ENCODE data around the gene AGPAT3.

The AGPAT3 gene

GRCh38 chr21:43971201-43971991 lies 106.4 kb downstream of the AGPAT3 start:
- Histone ChIP-seq H3K27me3 (ENCODE audit: control insufficient read depth in 1 of 2, insufficient read depth in 2 of 2, low read length in 2 of 2) (no peaks in the 10 kb centered on the region), H3K4me3 (ENCODE audit: low read depth in 1 of 2, low read length in 2 of 2) (no peak overlapping the region), H3K9me3 (ENCODE audit: low read length) (no peaks in the 10 kb centered on the region), H3K27ac (ENCODE audit: low read depth, low read length) (no peak overlapping the region), H3K36me3 (ENCODE audit: insufficient read depth, low read length) (peaks cover 33% of the 10 kb centered on the region), H3K9ac (ENCODE audit: low read length) (no peak overlapping the region), H3K4me1 (ENCODE audit: insufficient read depth, low read length) (no peaks in the 10 kb centered on the region)

GRCh38 chr21:43971992-43972255 lies 106.9 kb downstream of the AGPAT3 start:
- no peak overlapping the region for H3K27ac ChIP-seq (ENCODE audit: low read depth, low read length)
- no peak overlapping the region for H3K4me3 ChIP-seq (ENCODE audit: low read depth in 1 of 2, low read length in 2 of 2)
- no peaks in the 10 kb centered on the region for H3K4me1 ChIP-seq (ENCODE audit: insufficient read depth, low read length)
- H3K36me3 ChIP-seq (ENCODE audit: insufficient read depth, low read length) = peaks cover 33% of the 10 kb centered on the region
- no peak overlapping the region for H3K9ac ChIP-seq (ENCODE audit: low read length)
- no peaks in the 10 kb centered on the region for H3K9me3 ChIP-seq (ENCODE audit: low read length)
- no peaks in the 10 kb centered on the region for H3K27me3 ChIP-seq (ENCODE audit: control insufficient read depth in 1 of 2, insufficient read depth in 2 of 2, low read length in 2 of 2)

GRCh38 chr21:43972850-43973633 lies 108.0 kb downstream of the AGPAT3 start:
- no peak overlapping the region for H3K27ac ChIP-seq (ENCODE audit: low read depth, low read length)

GRCh38 chr21:43973634-43973955 lies 108.6 kb downstream of the AGPAT3 start:
- H3K4me3 ChIP-seq (ENCODE audit: low read depth in 1 of 2, low read length in 2 of 2) = no peak overlapping the region
- H3K4me1 ChIP-seq (ENCODE audit: insufficient read depth, low read length) = no peaks in the 10 kb centered on the region
- H3K36me3 ChIP-seq (ENCODE audit: insufficient read depth, low read length) = peaks cover 41% of the 10 kb centered on the region
- H3K9ac ChIP-seq (ENCODE audit: low read length) = no peak overlapping the region
- no peaks in the 10 kb centered on the region for H3K27me3 ChIP-seq (ENCODE audit: control insufficient read depth in 1 of 2, insufficient read depth in 2 of 2, low read length in 2 of 2)
- no peaks in the 10 kb centered on the region for H3K9me3 ChIP-seq (ENCODE audit: low read length)
- no peak overlapping the region for H3K27ac ChIP-seq (ENCODE audit: low read depth, low read length)

More at GRCh38 chr21:43972850-43973633, 108.0 kb downstream of the AGPAT3 start:
- Histone ChIP-seq H3K4me1 (ENCODE audit: insufficient read depth, low read length) (no peaks in the 10 kb centered on the region), H3K4me3 (ENCODE audit: low read depth in 1 of 2, low read length in 2 of 2) (no peak overlapping the region), H3K9ac (ENCODE audit: low read length) (no peak overlapping the region), H3K36me3 (ENCODE audit: insufficient read depth, low read length) (peaks cover 36% of the 10 kb centered on the region), H3K9me3 (ENCODE audit: low read length) (no peaks in the 10 kb centered on the region), H3K27me3 (ENCODE audit: control insufficient read depth in 1 of 2, insufficient read depth in 2 of 2, low read length in 2 of 2) (no peaks in the 10 kb centered on the region)

- peaks cover 40% of the 10 kb centered on the region for H3K36me3 ChIP-seq (ENCODE audit: insufficient read depth, low read length)
- no peak overlapping the region for H3K27ac ChIP-seq (ENCODE audit: low read depth, low read length)
Measured at GRCh38 chr21:43974791-43975468, 109.9 kb downstream of the AGPAT3 start.

GRCh38 chr21:43975469-43976098 lies 110.6 kb downstream of the AGPAT3 start:
- H3K4me1 ChIP-seq (ENCODE audit: insufficient read depth, low read length) = no peaks in the 10 kb centered on the region
- H3K27me3 ChIP-seq (ENCODE audit: control insufficient read depth in 1 of 2, insufficient read depth in 2 of 2, low read length in 2 of 2) = no peaks in the 10 kb centered on the region
- H3K9me3 ChIP-seq (ENCODE audit: low read length) = no peaks in the 10 kb centered on the region
- H3K36me3 ChIP-seq (ENCODE audit: insufficient read depth, low read length) = peaks cover 34% of the 10 kb centered on the region
- no peak overlapping the region for H3K9ac ChIP-seq (ENCODE audit: low read length)
- no peak overlapping the region for H3K27ac ChIP-seq (ENCODE audit: low read depth, low read length)
- H3K4me3 ChIP-seq (ENCODE audit: low read depth in 1 of 2, low read length in 2 of 2) = no peak overlapping the region

More at GRCh38 chr21:43974791-43975468, 109.9 kb downstream of the AGPAT3 start:
- H3K4me3 ChIP-seq (ENCODE audit: low read depth in 1 of 2, low read length in 2 of 2) = no peak overlapping the region
- no peaks in the 10 kb centered on the region for H3K4me1 ChIP-seq (ENCODE audit: insufficient read depth, low read length)
- H3K9me3 ChIP-seq (ENCODE audit: low read length) = no peaks in the 10 kb centered on the region
- no peak overlapping the region for H3K9ac ChIP-seq (ENCODE audit: low read length)
- no peaks in the 10 kb centered on the region for H3K27me3 ChIP-seq (ENCODE audit: control insufficient read depth in 1 of 2, insufficient read depth in 2 of 2, low read length in 2 of 2)

GRCh38 chr21:43976661-43977060 lies 111.6 kb downstream of the AGPAT3 start:
- Histone ChIP-seq H3K36me3 (ENCODE audit: insufficient read depth, low read length) (peaks cover 23% of the 10 kb centered on the region), H3K4me3 (ENCODE audit: low read depth in 1 of 2, low read length in 2 of 2) (no peak overlapping the region)

GRCh38 chr21:43978060-43978459 lies 113.0 kb downstream of the AGPAT3 start:
- no peak overlapping the region for H3K27ac ChIP-seq (ENCODE audit: low read depth, low read length)

More at GRCh38 chr21:43976661-43977060, 111.6 kb downstream of the AGPAT3 start:
- Histone ChIP-seq H3K9me3 (ENCODE audit: low read length) (no peaks in the 10 kb centered on the region), H3K4me1 (ENCODE audit: insufficient read depth, low read length) (no peaks in the 10 kb centered on the region), H3K27me3 (ENCODE audit: control insufficient read depth in 1 of 2, insufficient read depth in 2 of 2, low read length in 2 of 2) (no peaks in the 10 kb centered on the region), H3K9ac (ENCODE audit: low read length) (no peak overlapping the region), H3K27ac (ENCODE audit: low read depth, low read length) (no peak overlapping the region)

GRCh38 chr21:43979654-43980053 lies 114.6 kb downstream of the AGPAT3 start:
- Histone ChIP-seq H3K36me3 (ENCODE audit: insufficient read depth, low read length) (peaks cover 28% of the 10 kb centered on the region), H3K9me3 (ENCODE audit: low read length) (no peaks in the 10 kb centered on the region), H3K4me3 (ENCODE audit: low read depth in 1 of 2, low read length in 2 of 2) (no peak overlapping the region), H3K4me1 (ENCODE audit: insufficient read depth, low read length) (no peaks in the 10 kb centered on the region), H3K9ac (ENCODE audit: low read length) (no peak overlapping the region), H3K27ac (ENCODE audit: low read depth, low read length) (no peak overlapping the region), H3K27me3 (ENCODE audit: control insufficient read depth in 1 of 2, insufficient read depth in 2 of 2, low read length in 2 of 2) (no peaks in the 10 kb centered on the region)

More at GRCh38 chr21:43978060-43978459, 113.0 kb downstream of the AGPAT3 start:
- Histone ChIP-seq H3K9ac (ENCODE audit: low read length) (no peak overlapping the region), H3K36me3 (ENCODE audit: insufficient read depth, low read length) (peaks cover 28% of the 10 kb centered on the region), H3K27me3 (ENCODE audit: control insufficient read depth in 1 of 2, insufficient read depth in 2 of 2, low read length in 2 of 2) (no peaks in the 10 kb centered on the region), H3K9me3 (ENCODE audit: low read length) (no peaks in the 10 kb centered on the region), H3K4me1 (ENCODE audit: insufficient read depth, low read length) (no peaks in the 10 kb centered on the region), H3K4me3 (ENCODE audit: low read depth in 1 of 2, low read length in 2 of 2) (no peak overlapping the region)

- Histone ChIP-seq H3K9ac (ENCODE audit: low read length) (no peak overlapping the region), H3K27ac (ENCODE audit: low read depth, low read length) (no peak overlapping the region), H3K27me3 (ENCODE audit: control insufficient read depth in 1 of 2, insufficient read depth in 2 of 2, low read length in 2 of 2) (no peaks in the 10 kb centered on the region), H3K9me3 (ENCODE audit: low read length) (no peaks in the 10 kb centered on the region), H3K4me3 (ENCODE audit: low read depth in 1 of 2, low read length in 2 of 2) (no peak overlapping the region), H3K4me1 (ENCODE audit: insufficient read depth, low read length) (no peaks in the 10 kb centered on the region), H3K36me3 (ENCODE audit: insufficient read depth, low read length) (peaks cover 28% of the 10 kb centered on the region)
Measured at GRCh38 chr21:43981151-43981870, 116.3 kb downstream of the AGPAT3 start.

GRCh38 chr21:43981871-43982210 lies 116.8 kb downstream of the AGPAT3 start:
- no peak overlapping the region for H3K4me3 ChIP-seq (ENCODE audit: low read depth in 1 of 2, low read length in 2 of 2)
- no peaks in the 10 kb centered on the region for H3K4me1 ChIP-seq (ENCODE audit: insufficient read depth, low read length)
- H3K27ac ChIP-seq (ENCODE audit: low read depth, low read length) = no peak overlapping the region
- no peak overlapping the region for H3K9ac ChIP-seq (ENCODE audit: low read length)
- peaks cover 28% of the 10 kb centered on the region for H3K36me3 ChIP-seq (ENCODE audit: insufficient read depth, low read length)
- no peaks in the 10 kb centered on the region for H3K27me3 ChIP-seq (ENCODE audit: control insufficient read depth in 1 of 2, insufficient read depth in 2 of 2, low read length in 2 of 2)
- no peaks in the 10 kb centered on the region for H3K9me3 ChIP-seq (ENCODE audit: low read length)
